Stimulated activated CD8-positive, alpha-beta memory T cell treated with anti-CD3 and anti-CD28 coated beads, Interleukin-15, amount 100 ng/mL, for 4 hours (primary cell): Measurements from ENCODE around the gene LAPTM4A.
"Not testable (repeated sequence)": the region's sequence is repeated elsewhere in the genome, so short reads cannot be mapped to it uniquely, and the experiment has no call there.

Experiments used
- DNase-seq, 2 donors: peaks; one replicate each; pipeline ENCODE4 v3.0.0-alpha.2; 2020; ENCODE audit warnings: low read depth in 2 of 2

The LAPTM4A gene

GRCh38 chr2:20050646-20051531 is 539 bp downstream of the LAPTM4A start:
- DNase-seq = no peak

- DNase-seq = peak in 1 of 2 donors; percentile 4
These were observed 1.3 kb downstream of the LAPTM4A start for GRCh38 chr2:20050104-20050645.

GRCh38 chr2:20049637-20050036 is 1.8 kb downstream of the LAPTM4A start:
- DNase-seq = no peak

DNA sequence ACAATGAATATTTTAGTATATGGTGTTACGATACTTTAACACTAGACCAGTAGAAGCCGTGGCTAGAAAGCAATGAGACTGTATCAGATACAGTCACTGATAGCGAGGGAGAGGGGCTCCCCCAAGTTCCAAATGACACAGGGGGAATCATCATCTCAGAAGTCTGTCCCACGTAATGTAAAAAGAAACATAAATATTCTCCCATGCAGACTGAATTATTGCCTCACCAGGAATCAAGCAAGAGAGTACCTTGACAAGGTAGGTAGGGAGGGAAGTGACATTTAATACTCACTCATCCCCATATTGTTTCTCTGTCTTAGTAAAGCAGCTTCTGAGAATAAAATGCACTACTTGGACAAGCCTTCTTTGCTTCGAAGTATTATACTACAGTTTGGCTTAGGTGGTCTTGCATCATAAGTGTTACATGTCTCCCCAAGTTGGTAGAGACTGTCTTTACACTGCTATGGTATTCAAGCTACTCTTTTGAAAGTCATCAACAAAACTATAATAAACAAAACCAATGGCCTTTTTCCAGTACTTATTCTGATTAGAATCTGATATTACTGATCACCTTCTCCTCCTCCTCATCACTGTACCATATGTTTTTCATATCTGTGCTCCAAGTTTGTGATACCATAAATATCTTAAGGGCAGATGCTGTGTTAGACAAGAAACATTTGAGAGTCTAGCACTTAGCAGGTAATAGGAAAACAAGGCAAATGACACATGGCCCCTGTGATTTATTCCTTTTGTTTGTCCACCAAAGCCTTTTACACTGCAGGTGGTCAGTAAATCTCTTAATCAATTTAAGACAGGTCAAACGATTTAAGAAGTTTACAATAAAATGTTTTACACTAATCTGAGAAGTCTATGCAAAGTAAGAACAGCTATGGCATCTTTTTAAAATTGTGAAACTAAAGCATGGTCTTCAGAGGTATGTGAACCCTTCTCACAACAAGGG is 2.7 kb downstream of the LAPTM4A start:
- no peak for DNase-seq

GRCh38 chr2:20045712-20046292 is 5.6 kb downstream of the LAPTM4A start:
- not testable (repeated sequence) for DNase-seq

- no peak for DNase-seq
These were observed 6.7 kb downstream of the LAPTM4A start for GRCh38 chr2:20044778-20045177.

GRCh38 chr2:20042531-20042930 is 8.9 kb downstream of the LAPTM4A start:
- DNase-seq = no peak

DNA sequence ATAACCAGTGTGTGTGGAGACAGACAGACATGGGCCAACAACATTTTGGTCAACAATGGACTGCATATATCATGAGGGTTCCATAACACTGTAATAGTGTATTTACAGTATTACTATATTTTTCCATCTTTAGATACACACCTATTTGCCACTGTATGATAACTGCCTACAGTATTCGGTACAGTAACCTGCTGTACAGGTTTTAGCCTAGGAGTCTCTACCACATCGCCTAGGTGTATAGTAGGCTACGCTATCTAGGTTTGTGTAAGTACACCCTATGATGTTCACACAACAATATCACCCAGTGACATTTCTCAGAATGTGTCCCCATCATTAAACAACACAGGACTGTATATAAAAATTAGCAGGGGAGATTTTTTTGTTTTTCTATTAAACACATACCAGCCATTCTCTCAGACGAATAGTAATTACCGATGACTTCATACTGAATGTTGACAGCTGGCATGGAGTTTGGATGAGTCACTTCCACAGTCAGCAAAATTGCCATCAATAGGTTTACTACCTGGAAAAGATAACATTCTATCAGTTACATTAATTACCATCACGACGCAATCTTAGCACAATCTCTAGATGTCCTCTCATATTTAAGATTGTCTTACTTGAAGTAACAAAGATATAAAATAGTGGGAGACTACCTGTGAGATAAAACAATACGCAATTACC is 10.8 kb downstream of the LAPTM4A start:
- no peak for DNase-seq

DNA sequence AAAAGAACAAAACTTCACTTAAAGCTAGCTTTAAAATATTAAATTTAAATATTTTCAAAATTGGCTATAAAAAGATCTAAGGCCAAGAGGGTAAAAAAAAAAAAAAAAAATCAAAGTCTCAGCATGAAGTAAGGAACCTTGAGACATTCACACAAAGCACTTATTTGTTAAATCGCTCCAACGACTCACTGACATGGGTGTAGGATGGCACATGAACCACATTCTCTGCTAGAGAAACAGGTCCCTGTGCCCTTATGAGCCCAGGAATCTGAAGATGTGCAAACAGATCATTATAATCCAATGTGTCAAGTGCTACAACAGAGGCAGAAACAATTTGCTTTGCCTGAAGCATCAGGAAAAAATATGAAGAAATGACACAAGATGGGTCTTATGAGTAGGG is 13.8 kb downstream of the LAPTM4A start:
- no peak for DNase-seq

GRCh38 chr2:20035955-20036666 is 15.3 kb downstream of the LAPTM4A start:
- no peak for DNase-seq

DNA sequence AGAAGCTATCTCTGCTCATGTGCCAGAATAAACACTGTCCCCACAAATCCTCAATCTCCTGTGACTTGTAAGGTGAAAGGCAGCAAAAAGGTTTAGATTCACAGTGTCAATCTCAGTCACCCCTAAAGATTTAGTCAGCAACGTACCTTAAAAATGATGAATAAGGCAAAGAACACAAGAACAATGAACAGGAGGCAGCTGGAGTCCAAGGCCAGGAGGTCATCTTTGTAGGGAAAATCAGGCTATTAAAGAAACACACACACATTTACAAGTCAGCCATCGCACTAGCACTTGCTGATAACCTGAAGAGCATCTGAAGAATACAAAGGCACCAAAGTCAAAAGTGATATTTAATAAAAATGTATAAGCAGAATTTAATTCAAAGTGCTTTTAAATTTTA is 16.6 kb downstream of the LAPTM4A start:
- no peak for DNase-seq

GRCh38 chr2:20034218-20034617 is 17.2 kb downstream of the LAPTM4A start:
- DNase-seq = no peak

DNA sequence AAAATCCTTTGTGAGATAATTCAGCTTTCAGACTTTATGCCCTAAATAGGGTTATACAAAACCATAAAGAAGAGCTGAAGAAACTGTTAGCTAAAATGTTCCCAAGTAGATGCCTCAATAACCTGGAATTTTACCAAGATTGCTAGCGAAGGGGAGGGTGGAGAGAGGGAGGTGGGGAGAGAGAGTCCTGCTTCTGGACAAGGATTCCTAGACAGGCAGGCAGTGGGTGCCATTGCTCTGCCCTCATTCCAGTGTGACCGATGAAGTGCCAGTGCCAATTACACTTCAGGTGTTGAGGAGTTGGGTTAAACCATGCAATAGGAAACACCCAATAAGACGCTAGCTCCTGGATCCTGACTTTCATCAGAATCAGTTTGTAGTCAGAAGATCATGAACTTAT is 18.1 kb downstream of the LAPTM4A start:
- no peak for DNase-seq

- DNase-seq = no peak
These were observed 21.2 kb downstream of the LAPTM4A start for GRCh38 chr2:20030224-20030623.

DNA sequence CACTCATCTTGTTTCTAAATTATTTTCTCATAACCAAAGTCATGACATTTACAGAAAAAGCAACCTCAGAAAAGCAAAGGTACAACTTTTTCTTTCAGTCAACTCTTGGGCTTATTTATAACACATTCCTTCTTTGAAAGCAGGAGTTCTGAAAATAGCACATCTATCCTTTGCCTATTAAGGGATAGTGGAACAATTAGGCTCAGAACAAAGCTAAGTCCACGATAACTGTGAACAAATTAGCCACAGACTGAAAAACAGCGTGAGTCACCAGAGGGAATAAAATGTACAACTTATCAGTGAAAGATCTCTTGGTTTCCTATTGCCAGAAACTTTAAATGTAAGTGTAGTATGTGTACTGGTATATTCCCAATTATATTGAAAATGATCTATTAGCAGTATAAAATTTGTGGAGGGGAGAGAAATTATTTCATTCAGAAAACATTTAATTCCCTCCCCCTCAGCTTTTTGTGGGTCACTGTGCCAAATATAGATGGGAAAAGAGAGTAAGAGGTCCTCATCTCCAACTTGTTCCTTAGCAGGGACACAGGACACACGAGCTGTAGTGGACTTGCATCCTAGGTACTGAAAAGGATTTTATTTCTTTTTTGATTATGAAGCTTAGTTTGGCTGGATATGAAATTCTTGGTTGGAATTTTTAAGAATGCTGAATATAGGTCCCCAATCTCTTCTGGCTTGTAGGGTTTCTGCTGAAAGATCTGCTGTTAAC is 23.6 kb downstream of the LAPTM4A start:
- DNase-seq = no peak

GRCh38 chr2:20027260-20027677 is 24.2 kb downstream of the LAPTM4A start:
- no peak for DNase-seq

- DNase-seq = no peak
These were observed 26.2 kb downstream of the LAPTM4A start for GRCh38 chr2:20025065-20025786.

GRCh38 chr2:20023688-20024087 is 27.7 kb downstream of the LAPTM4A start:
- no peak for DNase-seq

- DNase-seq = no peak
These were observed 29.9 kb downstream of the LAPTM4A start for GRCh38 chr2:20021405-20022009.
